RKO (cell line): ENCODE results near the gene GNAL.
A peak's percentile ranks its signal among the peaks of the same experiment; 100 is the strongest.
"Not testable (repeated sequence)": the region's sequence is repeated elsewhere in the genome, so short reads cannot be mapped to it uniquely, and the experiment has no call there.

Experiments used
- DNase-seq: peaks from one replicate; pipeline ENCODE4 v3.0.0-alpha.2; 2016; ENCODE audit warnings: low spot score

GNAL gene

DNA sequence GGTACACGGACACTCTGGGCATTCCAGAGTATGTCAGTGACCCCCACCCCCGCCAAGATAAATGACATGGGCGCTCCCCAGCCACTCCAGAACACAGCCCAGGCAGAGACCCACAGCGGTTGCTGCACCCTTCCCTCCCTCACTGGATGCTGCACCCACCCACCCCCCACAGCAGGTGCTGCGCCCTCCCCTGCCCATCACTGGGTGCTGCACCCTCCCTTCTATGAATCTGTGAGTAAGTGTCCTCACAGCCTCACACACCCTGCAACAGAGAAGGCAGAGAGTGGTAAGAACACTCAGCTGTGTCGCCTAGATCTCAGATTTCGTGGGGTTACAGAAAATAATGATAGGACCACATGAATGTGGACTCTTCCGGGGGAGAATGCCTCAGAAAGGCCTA is 185.6 kb downstream of the GNAL start:
- DNase-seq: no peak

DNA sequence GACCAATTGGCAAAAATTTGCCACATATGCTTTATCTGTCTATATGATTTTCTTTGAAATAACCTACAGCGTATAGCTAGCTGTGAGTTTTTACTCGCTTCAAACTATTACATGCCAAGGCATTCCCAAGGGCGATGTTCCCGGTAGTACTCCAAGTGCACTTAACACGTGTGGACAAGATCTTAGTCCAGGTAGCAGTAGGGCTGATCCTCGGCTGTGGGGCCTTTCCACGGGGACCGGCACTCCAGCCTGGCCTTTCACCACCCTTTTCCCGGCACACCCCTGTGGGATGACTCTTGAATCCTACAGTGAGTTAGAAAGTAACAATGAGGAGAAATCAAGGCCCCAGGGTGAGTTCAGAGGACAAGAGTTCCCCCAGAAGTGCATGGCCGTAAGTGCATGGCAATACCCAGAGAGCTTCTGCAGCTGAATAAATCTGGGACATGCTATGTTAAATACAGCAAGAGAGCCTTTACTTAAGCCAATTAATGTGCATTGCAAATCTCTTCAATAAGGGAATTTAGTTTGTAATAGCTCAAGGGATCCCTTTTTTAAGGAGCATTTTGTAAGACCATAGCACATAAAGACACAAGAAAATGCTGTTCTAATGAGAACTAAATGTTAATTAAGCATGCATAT is 188.6 kb downstream of the GNAL start:
- DNase-seq: no peak

DNA sequence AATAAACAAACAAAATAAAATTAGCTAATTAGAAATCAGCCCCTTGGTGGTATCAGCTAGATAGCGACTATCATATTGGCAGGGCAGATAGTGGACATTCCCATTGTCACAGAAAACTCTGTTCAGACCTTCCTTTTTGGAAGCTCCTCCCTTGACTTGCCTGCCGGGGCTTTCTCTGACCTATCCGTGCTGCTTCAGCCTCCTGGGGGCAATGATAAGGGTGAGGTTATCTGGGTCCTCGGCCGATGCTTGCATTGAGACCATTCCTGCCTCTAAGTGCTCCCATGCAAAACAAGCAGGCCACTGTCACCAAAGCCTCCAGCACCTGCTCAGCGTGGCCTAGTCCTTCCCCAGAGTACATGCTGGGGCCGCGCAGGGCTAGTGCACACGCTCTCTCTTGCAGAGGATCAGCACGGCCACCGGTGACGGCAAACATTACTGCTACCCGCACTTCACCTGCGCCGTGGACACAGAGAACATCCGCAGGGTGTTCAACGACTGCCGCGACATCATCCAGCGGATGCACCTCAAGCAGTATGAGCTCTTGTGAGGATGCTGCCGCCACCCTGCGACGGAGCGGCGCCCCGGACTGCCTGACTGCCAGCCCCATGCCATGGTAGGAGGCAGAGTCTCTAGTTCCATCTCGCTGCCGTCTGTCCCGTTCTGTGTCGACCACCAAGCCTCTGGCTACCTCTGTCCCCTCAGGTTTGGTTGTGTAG is 191.7 kb downstream of the GNAL start:
- DNase-seq: no peak

DNA sequence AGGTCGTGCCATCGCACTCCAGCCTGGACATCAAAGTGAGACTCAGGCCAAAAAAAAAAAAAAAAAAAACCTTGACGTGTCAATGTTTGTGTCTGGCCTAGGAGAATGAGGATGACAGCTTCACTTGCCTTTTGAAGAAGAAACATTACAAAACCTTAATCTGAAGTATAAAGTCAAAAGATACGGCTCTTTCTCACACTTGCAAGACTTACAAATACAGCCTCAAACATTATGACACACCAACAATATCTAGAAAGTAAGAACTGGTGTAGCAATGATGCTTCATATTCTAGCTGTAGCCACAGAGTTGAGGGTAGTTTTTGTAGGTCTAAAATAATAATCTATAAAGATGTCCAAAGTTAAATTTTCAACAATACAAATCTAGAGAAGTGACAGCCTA is 193.6 kb downstream of the GNAL start:
- no peak for DNase-seq

DNA sequence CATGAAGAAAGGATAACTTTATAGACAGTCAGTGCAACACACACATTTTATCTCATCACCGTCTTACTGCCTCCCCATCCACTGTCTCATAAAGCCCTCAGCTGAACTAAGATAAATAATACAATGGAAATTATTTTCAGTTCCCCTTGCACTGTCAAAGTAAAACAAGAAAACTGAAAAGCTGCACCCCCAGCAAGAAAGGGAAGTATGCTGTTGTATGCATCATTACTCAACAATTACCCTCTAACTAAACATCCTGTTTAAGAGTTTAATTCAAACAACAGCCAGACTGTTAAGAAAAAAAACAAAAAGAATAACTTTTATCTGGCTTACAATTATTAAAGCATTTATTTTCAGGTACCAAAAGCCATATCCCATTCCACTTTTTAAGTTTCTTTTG is 194.1 kb downstream of the GNAL start:
- DNase-seq: no peak

DNA sequence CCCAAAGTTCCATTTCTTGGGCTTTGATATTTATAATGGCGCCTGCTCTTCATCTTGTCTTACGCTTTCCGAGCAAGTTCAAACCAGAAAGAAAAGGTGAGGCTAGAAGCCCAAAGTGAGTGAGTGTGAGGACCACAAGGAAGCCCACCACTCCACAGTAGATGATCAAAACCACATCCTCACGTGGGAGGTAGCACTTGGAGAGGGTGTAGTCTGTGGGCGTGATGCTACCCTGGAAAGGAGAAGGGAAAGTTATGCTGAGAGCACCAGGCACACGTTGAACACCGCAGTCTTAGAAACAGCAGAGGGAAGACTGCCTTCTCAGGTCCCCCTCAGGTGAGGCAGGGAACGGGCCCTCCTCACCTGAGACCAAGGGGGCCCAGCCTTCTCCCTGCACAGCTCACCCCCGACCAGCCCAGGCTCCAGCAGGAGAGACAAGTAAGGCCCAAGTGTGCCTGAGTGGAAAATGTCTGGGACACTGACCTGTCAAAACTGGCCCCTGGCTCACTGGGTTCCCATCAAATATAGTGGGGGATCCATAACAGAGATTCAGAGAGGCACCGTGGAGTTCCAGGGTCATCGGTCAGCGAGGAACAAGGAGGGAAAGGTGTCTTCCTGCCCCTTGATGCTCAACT is 195.4 kb downstream of the GNAL start:
- no peak for DNase-seq

DNA sequence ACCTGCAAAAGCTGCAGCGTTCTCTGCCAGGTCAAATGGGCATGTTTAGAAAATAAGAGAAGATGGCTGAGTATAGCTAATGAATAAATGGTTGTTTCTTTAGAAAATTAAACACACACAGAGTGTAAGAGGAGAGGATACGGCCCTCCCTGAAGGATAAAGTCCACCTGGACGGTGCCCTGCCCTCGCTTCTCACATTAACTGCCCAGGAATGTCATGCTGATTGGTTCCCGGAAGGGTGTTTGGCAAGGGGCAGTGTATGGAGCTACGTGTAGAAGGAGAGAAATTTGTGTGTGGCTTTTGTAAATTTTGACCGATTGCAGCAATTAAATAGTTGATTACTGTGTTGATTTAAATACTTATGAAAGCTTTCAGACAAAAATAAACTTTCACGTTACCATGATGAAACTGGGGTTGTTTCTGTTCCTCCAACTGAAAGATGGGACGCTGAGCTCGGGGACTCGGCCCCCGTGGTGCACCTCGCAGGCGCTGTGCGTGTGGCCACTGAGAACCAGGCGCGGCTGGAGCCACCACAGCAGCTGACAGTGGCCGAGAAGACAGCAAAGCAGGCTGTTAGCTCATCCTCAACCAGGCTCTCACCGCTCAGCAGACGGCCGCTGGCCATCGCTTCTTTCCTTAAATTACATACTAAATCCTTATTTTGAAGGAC is 196.3 kb downstream of the GNAL start:
- DNase-seq: no peak

DNA sequence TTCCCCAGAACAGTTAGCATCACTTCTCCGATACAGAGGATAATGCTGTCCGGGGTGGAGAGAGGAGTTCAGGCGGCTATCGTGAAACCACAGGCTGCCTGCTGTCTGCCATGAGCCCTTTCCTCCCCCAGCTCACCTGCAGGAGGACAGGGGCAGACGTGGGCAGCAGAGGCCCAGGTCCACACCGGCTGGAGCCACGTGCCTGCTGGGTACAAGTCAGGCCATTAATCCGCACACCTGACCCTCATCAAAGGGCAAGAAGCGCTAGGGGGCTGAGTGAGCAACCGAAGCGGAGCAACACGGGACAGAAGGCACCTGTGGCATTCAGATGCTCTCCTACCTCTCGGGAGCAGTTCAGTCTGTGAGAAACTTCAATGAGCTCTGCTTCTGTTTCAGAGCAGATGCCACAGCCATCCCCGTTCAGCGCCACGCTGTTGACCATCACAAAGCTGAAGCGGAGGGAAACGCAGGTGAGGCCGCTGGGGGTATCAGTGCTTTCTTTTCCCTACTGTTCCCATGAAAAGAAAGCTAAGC is 197.6 kb downstream of the GNAL start:
- no peak for DNase-seq

DNA sequence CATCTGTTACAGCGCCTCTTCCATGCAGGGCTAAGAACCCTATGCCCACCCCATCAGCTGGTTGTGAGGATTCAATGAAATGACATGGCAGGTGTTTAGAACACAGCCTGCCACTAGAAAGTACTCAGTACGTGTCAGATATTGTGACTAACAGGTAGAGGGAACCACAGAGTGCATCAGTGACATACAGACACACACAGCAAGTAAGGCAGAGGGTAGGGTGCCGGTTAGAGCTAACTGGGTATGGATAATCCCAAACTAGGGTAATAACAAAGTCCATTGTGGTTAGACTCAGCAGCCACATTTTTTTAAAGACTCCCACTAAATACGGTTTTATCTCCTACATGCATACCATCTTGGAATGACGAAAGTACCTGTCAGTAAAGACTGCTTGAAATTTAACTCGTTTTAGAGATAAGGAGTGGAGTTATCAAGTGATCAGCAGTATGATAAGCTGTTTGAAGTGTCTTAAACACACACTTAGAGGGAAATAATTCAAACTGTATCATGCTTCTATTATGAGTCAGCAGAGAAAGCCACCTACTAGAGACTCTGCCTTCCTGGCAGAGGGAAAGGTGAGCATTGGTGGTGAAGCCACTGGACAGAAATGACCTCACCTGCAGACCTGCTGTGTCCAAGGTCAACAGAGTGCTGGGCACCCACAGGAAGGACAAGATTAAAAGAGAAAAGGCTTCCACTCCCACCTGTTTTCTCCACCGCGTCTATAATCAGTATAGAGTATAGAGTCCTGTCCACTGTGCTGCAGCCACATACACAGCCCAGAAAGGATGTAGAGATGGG is 198.5 kb downstream of the GNAL start:
- DNase-seq: no peak

DNA sequence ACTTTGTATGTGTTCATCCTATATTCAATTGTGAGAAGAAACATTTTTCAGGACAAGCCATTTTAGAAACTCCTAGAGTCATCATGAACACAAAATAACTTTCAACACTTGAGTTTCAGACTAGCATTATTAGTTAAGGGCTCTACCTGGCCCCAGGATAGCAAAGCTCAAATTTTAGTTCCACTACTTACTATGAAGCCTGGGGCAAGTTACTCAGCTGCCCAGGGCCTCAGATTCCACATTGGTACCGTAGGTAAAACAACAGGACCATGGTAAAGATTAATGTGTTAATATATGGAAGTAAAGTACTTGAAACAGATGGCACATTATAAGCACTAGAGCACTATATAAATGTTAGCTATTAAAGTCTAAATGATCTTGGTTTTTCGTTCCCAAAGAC is 199.7 kb downstream of the GNAL start:
- no peak for DNase-seq

DNA sequence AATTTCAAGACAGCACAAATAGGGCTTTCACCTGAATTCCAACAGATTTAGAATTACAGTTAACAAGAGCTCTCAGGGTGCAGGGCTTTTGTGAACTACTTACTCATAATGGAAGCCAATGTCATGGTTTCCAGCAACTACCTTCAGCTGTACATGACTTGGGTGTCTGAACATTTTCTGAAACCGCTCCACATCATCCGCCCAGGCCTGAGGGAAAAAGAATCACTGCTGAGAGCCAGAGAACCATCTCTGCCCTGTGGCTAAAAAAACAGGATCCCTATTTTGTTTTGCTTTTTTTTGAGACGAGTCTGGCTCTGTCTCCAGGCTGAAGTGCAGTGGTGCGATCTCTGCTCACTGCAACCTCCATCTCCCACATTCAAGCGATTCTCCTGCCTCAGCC is 200.2 kb downstream of the GNAL start:
- no peak for DNase-seq

DNA sequence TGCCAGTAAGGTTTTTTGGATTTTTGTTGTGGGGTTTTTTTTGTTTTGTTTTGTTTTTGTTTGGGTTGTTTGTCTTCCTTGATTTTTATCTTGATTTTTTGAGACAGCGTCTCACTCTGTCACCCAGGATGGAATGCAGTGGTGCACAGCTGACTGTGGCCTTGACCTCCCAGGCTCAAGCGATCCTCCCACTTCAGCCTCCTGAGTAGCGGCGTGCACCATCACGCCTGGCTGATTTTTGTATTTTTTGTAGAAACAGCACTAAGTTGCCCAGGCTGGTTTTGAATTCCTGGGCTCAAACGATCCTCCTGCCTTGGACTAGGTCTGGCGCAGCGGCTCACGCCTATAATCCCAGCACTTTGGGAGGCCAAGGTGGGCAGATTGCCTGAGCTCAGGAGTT is 202.7 kb downstream of the GNAL start:
- DNase-seq: no peak

DNA sequence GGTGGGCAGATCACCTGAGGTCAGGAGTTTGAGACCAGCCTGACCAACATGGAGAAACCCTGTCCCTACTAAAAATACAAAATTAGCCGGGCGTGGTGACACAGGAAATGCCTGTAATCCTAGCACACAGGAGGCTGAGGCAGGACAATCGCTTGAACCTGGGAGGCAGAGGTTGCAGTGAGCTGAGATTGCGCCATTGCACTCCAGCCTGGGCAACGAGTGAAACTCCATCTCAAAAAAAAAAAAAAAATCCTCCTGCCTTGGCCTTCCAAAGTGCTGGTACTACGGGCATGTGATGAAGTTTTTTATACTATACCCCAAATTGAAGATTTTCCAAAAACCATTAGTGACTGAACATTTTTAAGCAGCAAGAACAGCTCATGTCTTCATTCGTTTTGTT is 203.4 kb downstream of the GNAL start:
- not testable (repeated sequence) for DNase-seq

DNA sequence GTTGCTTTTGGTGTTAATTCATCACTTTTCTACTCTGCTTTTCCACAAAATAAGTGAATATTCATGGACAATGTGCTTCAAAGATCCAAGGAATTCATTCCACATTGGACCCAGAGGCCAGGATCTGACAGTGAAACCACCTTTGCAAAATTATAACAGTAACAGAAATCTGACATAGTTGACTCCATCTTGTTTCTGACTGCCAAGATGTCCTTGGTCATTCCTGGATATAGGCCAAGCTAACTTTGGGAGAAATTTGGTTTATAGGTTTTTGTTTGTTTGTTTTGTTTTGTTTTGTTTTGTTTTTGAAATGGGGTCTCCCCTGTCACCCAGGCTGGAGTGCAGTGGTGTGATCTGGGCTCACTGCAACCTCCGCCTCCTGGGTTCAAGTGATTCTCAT is 208.7 kb downstream of the GNAL start:
- DNase-seq: no peak

DNA sequence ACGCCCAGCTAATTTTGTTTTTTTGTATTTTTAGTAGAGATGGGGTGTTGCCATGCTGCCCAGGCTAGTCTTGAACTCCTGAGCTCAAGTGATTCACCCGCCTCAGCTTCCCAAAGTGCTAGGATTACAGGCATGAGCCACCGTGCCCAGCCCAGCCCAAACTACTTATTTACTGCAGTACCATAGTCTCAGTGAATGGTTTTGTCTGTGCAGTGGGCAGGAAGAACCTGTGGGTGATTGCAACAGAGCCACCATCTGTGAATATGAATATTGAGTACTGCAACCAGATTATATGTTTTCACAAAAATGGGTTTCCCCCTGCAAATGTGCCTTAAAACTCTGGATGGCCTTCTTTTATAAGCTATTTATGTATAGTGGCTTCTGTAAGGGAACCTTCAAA is 210.0 kb downstream of the GNAL start:
- DNase-seq: no peak

DNA sequence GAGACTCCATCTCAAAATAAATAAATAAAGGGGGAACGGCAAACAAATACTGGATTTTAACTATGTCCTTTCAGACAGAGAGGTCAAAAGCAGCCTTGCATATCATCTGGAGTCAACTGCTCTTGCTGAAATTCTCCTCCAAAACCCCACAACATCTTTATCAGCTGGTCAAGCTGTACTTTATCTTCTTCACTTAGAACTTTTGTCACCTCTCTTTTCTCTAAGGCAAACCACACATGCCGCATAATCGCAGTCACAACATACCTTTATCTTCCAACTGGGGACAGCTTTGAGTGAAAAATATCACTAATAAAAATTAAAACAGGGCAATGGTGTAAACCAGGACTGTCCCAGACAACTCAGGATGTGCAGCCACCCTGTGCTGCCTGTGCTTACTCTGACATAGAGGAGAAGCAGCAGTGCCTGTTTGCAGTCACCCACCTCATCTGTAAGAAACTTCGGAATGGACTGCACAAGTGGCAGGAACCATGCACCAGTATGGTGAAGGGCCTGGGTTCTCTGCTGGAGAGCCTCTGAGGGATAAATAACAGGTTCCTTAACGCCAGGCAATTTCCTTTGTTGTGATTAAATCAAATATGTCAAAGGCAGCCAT is 212.9 kb downstream of the GNAL start:
- DNase-seq: no peak

DNA sequence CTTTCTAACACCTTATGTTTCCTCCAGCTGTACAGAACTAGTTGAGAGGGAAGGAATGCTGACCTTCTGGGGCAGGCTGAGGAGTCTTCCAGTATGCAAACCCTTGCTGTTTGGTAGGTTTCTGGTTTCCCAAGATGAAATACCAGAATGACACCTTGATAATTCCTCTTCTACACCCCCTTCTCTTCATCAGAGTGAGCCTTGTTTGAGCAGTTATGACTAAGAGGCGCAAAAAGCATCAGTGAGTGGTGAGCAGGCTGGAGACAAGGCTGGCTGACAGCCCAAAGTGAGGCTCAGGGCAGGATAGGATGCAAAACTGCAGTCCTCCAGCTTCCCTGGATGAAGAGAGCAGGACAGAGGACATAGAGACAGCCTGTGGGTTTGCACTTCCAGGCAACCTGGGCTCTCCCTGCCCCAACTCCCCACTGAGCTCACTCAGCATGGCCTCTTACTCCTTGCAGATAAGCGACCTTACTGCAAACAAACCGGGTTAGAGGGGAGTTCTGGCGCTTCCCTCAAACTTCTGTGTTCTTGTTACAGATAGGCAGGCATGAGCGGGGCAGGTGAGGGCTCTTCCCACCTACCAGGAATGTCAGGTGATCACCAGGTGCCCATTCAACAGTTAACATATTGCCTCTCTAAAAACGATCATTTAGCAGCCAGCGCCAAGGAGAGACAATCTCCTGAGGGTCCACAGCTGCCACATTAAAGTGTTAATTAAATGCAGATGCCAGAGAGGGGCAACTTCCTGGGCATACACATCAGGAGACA is 213.6 kb downstream of the GNAL start:
- peak; percentile 32 for DNase-seq

DNA sequence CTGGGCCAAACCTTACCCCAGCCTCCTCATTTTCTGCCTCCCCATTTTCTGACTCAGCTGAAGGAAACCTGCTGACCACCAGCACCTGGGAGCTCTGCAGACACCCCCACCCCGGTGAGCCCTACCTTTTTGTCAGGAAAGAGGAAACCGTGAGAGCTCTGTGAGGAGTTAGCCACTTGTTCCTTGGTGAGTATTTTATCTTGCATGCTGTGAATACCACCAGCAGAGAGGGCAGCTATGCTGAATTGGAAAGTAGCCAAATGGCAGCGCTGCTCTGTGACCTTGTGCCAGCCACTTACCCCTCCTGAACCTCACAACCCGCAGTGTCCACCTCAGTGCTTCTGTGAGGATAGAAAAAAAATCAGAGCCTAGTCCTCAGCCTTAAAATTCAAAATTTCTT is 216.5 kb downstream of the GNAL start:
- DNase-seq: no peak

DNA sequence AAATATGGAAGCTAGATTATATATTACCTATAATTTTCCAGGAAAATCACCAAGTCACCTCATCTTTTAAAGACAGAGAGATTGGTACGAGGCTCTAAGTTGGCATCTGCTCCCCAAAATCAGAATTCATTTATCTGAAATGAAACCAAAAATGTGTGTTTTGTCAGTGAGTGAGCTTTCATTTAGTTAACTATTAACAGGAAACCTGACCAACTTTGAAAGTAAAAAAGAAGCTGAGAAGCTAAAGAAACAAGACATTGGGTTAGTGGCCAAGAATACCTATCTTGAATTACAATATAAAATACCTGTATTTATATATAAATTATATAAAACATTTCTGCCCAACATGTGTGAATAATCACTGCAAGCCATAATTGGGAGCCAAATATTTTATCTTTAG is 217.1 kb downstream of the GNAL start:
- DNase-seq: no peak
